Colonic mucosa (tissue), 4 donors: ENCODE measurements around the gene KCNJ5. TPM values are rescaled to one million over a fixed set of nuclear protein-coding genes. Genes with fewer than 3 reads are reported as not detected.

Source experiments
- DNase-seq: peaks from one replicate; pipeline ENCODE4 v3.0.0-alpha.2; 2020
- H3K27ac ChIP-seq: fragments of 200-600 bp; one replicate; pipeline ENCODE4 v1.8.0; 2021
- H3K27me3 ChIP-seq: fragments of 200-600 bp; one replicate; pipeline ENCODE4 v1.8.0; 2021
- H3K36me3 ChIP-seq: fragments of 200-600 bp; one replicate; pipeline ENCODE4 v1.8.0; 2021
- H3K4me1 ChIP-seq: fragments of 200-600 bp; one replicate; pipeline ENCODE4 v1.8.0; 2021; ENCODE audit warnings: mild to moderate bottlenecking
- H3K4me3 ChIP-seq: fragments of 200-600 bp; one replicate; pipeline ENCODE4 v1.8.0; 2021
- H3K9ac ChIP-seq, 2 donors: one replicate each; pipeline ENCODE4 v1.7.0; 2013; ENCODE audit warnings: control low read depth in 2 of 2, low read depth in 2 of 2, low read length in 2 of 2
- H3K9me3 ChIP-seq: fragments of 200-600 bp; one replicate; pipeline ENCODE4 v1.8.0; 2021
- CTCF ChIP-seq: fragments of 200-600 bp; IDR thresholded peaks from one replicate; pipeline ENCODE4 v1.8.0; 2022; ENCODE audit warnings: antibody characterized with exemption, mild to moderate bottlenecking
- intact Hi-C: fragments of 100-400 bp; cut with DNase I; formaldehyde crosslinking; loops from one replicate; pipeline ENCODE4 v1.14.1; 2022
- total RNA-seq, 2 donors: library from RNA; stranded (reverse); fragmentation: NEBNext Ultra II Directional in 1 of 2; extraction: Animal tissue kit (Norgen Biotek cat#: 25700) in 1 of 2; gene quantifications; one replicate each; pipeline ENCODE4 v1.2.1, GENCODE V29; 2021
- donor health status: healthy.
- donor health status: DM: no; HTN: no; CAD: no.
- donor health status: DM: no; HTN: no; CAD: no.

Gene KCNJ5
- total RNA-seq, 2 donors from 2014 or later = 0.15 to 0.66 TPM

GRCh38 chr11:128911239-128911638 lies 20.1 kb downstream of the KCNJ5 start:
- intact Hi-C loops = no loop called here
- Histone ChIP-seq H3K4me3 (no peak overlapping the region), H3K9me3 (no peaks in the 10 kb centered on the region), H3K27ac (no peak overlapping the region), H3K27me3 (no peaks in the 10 kb centered on the region), H3K9ac (no peak overlapping the region), H3K36me3 (no peaks in the 10 kb centered on the region), H3K4me1 (no peaks in the 10 kb centered on the region)
- DNase-seq = no peak
- no peak for TF ChIP-seq CTCF

GRCh38 chr11:128911701-128912100 lies 20.5 kb downstream of the KCNJ5 start:
- H3K9me3 ChIP-seq = no peaks in the 10 kb centered on the region
- no peak overlapping the region for H3K27ac ChIP-seq
- intact Hi-C loops = no loop called here
- no peak for DNase-seq
- no peak for TF ChIP-seq CTCF
- no peaks in the 10 kb centered on the region for H3K36me3 ChIP-seq
- no peaks in the 10 kb centered on the region for H3K4me1 ChIP-seq
- no peak overlapping the region for H3K4me3 ChIP-seq
- no peak overlapping the region for H3K9ac ChIP-seq
- H3K27me3 ChIP-seq = no peaks in the 10 kb centered on the region

- Histone ChIP-seq H3K36me3 (no peaks in the 10 kb centered on the region), H3K4me1 (no peaks in the 10 kb centered on the region), H3K27ac (no peak overlapping the region), H3K27me3 (no peaks in the 10 kb centered on the region), H3K9ac (no peak overlapping the region), H3K4me3 (no peak overlapping the region), H3K9me3 (no peaks in the 10 kb centered on the region)
- TF ChIP-seq CTCF = no peak
- DNase-seq = no peak
- intact Hi-C loops = no loop called here
Observed at GRCh38 chr11:128913806-128914205, 22.6 kb downstream of the KCNJ5 start.

GRCh38 chr11:128914216-128915148 lies 23.3 kb downstream of the KCNJ5 start:
- intact Hi-C loops = no loop called here
- Histone ChIP-seq H3K4me3 (no peak overlapping the region), H3K4me1 (no peaks in the 10 kb centered on the region)

GRCh38 chr11:128915149-128915521 lies 24.0 kb downstream of the KCNJ5 start:
- Histone ChIP-seq H3K9me3 (no peaks in the 10 kb centered on the region), H3K27me3 (no peaks in the 10 kb centered on the region), H3K4me1 (no peaks in the 10 kb centered on the region), H3K4me3 (no peak overlapping the region), H3K36me3 (no peaks in the 10 kb centered on the region), H3K27ac (no peak overlapping the region), H3K9ac (no peak overlapping the region)
- DNase-seq = no peak
- TF ChIP-seq CTCF = no peak
- intact Hi-C loops = no loop called here

More at GRCh38 chr11:128914216-128915148, 23.3 kb downstream of the KCNJ5 start:
- DNase-seq = no peak
- no peaks in the 10 kb centered on the region for H3K9me3 ChIP-seq
- no peak overlapping the region for H3K9ac ChIP-seq
- TF ChIP-seq CTCF = no peak
- H3K36me3 ChIP-seq = no peaks in the 10 kb centered on the region
- no peak overlapping the region for H3K27ac ChIP-seq
- no peaks in the 10 kb centered on the region for H3K27me3 ChIP-seq
